Dedifferentiated amniotic fluid mesenchymal stem cell (primary cell): ENCODE results near the gene IPO13.

Experiments used
- DNase-seq: peaks from one replicate; pipeline ENCODE4 v3.0.0-alpha.2; 2016; ENCODE audit errors: extremely low spot score

IPO13 gene

DNA sequence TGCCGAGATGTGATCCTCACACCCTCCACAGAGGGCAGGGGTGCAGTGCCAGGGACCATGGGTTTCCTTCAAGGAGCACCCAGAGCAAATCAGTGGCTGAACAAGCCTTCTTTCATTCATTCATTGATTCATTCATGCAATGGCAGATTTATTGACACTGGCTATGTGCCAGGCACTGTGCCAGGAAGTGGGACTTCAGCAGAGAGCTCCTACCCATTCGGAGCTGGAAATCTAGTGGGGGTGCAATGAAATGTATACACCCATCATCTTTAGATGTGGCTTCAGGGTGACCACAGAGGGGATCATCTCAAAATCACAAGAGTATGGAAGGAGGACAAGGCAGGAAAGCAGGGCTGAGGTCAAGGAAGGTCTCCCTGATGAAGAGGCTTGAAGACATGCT lies 65.7 kb downstream of the IPO13 start:
- DNase-seq = no peak

DNA sequence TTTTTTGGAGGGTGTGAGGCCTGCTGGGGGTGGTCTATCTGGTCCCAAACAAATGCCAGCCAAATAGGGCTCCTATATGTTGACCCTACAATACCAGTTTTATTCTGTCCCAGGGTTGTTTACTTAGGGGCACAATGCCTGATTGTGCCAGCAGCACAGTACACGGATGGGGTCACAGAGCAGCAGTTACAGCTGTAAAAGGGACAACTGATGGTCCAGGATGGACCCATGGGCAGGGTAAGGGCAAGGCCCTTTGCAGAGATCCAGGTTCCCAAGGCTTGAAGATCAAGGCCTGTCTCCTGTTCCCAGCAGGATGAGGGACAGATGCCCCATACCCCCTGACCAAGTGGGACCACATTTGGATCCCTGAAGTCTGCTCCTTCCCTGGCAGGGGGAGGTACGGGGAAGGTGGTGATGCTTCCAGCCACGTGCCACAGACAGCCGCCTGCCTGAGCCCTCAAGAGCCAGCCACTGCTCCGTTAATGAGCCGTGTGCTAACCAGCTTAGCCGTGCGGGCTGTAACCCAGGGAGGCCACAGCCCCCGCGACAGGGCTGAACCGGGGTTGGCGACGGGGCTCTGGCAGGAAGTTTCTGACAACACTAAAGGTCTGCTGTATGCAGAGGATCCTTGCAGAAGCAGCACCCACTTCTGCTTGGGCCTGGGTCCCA lies 66.3 kb downstream of the IPO13 start:
- DNase-seq = no peak

DNA sequence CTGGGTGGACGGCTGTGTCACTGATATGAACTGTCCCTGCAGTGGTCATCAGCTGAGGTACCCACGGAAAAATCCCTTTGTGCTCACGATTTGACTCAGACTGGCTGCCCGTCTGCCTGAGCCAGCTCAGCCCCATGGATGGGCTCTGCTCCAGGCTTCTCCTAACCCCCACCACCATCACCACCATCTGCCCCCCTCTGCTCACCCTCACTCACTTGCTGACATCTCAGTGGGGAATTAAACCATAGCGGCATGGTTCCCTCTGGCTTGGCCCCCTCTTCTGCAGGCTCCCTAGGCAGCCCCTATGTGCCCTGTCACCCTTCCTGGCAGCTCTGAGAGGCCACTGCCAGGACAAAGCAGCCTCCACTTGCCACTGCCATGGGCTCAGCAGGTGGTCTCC lies 67.2 kb downstream of the IPO13 start:
- no peak for DNase-seq

DNA sequence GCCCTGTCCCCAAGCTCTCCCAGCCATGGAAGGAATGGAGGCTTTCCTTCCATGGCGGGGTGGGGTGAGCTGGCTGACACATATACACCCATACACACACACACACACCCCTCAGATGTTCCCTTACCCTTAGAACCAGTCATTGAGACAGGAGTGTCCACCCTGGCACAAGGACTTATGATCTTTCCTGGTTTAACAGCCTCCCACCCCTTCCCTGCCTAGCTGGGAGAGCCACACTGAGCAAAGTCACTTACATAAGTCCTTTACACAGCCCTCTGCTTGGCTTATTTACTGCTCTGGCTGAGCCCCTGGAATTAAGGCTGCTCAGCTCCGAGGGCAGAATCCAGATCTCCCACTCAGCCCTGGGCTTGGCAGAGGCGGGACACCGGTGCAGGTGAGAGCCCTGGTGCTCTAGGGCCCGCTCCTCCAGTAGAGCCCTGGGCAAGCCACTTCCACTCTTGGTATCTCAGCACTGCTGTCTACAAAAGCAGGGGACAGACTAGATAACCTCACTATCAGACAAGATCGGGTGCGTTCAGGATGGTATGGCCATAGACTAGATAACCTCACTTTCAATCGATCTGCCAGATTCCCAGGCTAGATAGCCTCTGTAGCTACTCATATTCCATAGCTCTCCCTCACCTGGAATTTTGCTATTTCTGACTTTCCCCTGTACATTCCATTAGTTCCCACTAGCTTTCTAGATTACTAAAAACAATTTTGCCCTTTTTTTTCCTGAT lies 67.8 kb downstream of the IPO13 start:
- DNase-seq = no peak

- no peak for DNase-seq
Observed at GRCh38 chr1:44015206-44015605, 68.5 kb downstream of the IPO13 start.

- DNase-seq = no peak
Observed at GRCh38 chr1:44016041-44016889, 69.5 kb downstream of the IPO13 start.

- no peak for DNase-seq
Observed at GRCh38 chr1:44016890-44017400, 70.2 kb downstream of the IPO13 start.
